Panc1 (cell line): ENCODE results near the gene IL22. TPM values are rescaled to one million over a fixed set of nuclear protein-coding genes. Genes with fewer than 3 reads are reported as not detected.

Experiments
- ATAC-seq: fragments of 200-7000 bp; cut with Tn5 transposase; 2 replicates; pipeline ENCODE4 v1.9.1; 2020; ENCODE audit warnings: mild to moderate bottlenecking, moderate library complexity
- BruUV-seq: library from RNA; stranded (reverse); fragments of 400-500 nt; replicated peaks from 2 replicates; lab custom pipeline; 2021; lab: Mats Ljungman, UMichigan
- CTCF ChIA-PET: fragments of 300-600 bp; sonication (Branson Sonifier 250); formaldehyde crosslinking; loops from one replicate; lab custom pipeline; 2022; ENCODE audit warnings: antibody characterized with exemption; lab: Charles Lee
- POLR2A ChIA-PET: fragments of 300-600 bp; sonication (Branson Sonifier 250); formaldehyde crosslinking; loops from one replicate; lab custom pipeline; 2022; ENCODE audit warnings: antibody characterized with exemption; lab: Charles Lee
- DNase-seq: peaks from one replicate; pipeline ENCODE4 v3.0.0-alpha.2; 2010; ENCODE audit warnings: low read depth, low spot score
- H3K27ac ChIP-seq: 2 replicates; pipeline ENCODE4 v1.5.1; 2011; ENCODE audit warnings: mild to moderate bottlenecking, low read length, inconsistent platforms
- H3K27me3 ChIP-seq: fragments of 200-500 bp; sonication (Bioruptor generic); 2 replicates; pipeline ENCODE4 v1.6.0; 2014; ENCODE audit warnings: low read length, inconsistent platforms; ENCODE audit not compliant: control insufficient read depth, insufficient read depth
- H3K36me3 ChIP-seq: fragments of 200-500 bp; sonication (Bioruptor generic); 2 replicates; pipeline ENCODE4 v1.5.1; 2014; ENCODE audit warnings: inconsistent platforms, mild to moderate bottlenecking, low read length, moderate library complexity; ENCODE audit not compliant: control insufficient read depth, insufficient read depth
- H3K4me1 ChIP-seq: 2 replicates; pipeline ENCODE4 v1.5.1; 2011; ENCODE audit warnings: inconsistent platforms, mild to moderate bottlenecking, low read length, moderate library complexity; ENCODE audit not compliant: control insufficient read depth, insufficient read depth
- H3K4me3 ChIP-seq, 2 experiments: 2 replicates each; pipeline ENCODE4 v1.5.1; 2011 to 2012; ENCODE audit warnings: low read depth in 2 of 2, low read length in 2 of 2, mild to moderate bottlenecking in 2 of 2, inconsistent platforms in 1 of 2, moderate library complexity in 1 of 2
- H3K9me3 ChIP-seq: fragments of 200-500 bp; sonication (Bioruptor generic); 2 replicates; pipeline ENCODE4 v1.5.1; 2014; ENCODE audit warnings: low read depth, mild to moderate bottlenecking, inconsistent platforms, low read length, moderate library complexity; ENCODE audit not compliant: control insufficient read depth, insufficient read depth
- CTCF ChIP-seq: fragments of 450-650 bp; IDR thresholded peaks from 2 replicates; pipeline ENCODE4 v1.5.1; 2017; ENCODE audit warnings: mild to moderate bottlenecking
- POLR2AphosphoS5 ChIP-seq: IDR thresholded peaks from 2 replicates; pipeline ENCODE4 v1.6.1; 2012; ENCODE audit warnings: mild to moderate bottlenecking, low read depth, low read length, moderate library complexity
- REST ChIP-seq, 2 experiments: IDR thresholded peaks; 2 replicates each; pipeline ENCODE4 v1.6.1; 2011 to 2012; ENCODE audit warnings: low read depth in 2 of 2, control low read depth in 1 of 2, low read length in 1 of 2, mild to moderate bottlenecking in 1 of 2, moderate library complexity in 1 of 2; ENCODE audit not compliant: insufficient read depth in 1 of 2
- SIN3A ChIP-seq: IDR thresholded peaks from 2 replicates; pipeline ENCODE4 v1.6.1; 2012; ENCODE audit warnings: low read depth, mild to moderate bottlenecking, low read length, moderate library complexity, borderline replicate concordance; ENCODE audit not compliant: insufficient read depth
- TCF7L2 ChIP-seq: IDR thresholded peaks from 2 replicates; pipeline ENCODE4 v1.6.1; 2011; ENCODE audit warnings: mild to moderate bottlenecking, low read depth, low read length, inconsistent platforms
- in situ Hi-C: cut with HindIII; loops from 2 replicates; pipeline ENCODE4 v1.10.0; 2016; ENCODE audit warnings: low sequenced_read_pairs, low pct_unique_long_range_greater_than_20kb
- intact Hi-C: fragments of 100-400 bp; cut with micrococcal nuclease; formaldehyde crosslinking; loops from one replicate; pipeline ENCODE4 v1.10.0; 2022; ENCODE audit not compliant: unreplicated experiment
- total RNA-seq: library from RNA; stranded (reverse); gene quantifications from one replicate; pipeline ENCODE4 v1.2.1, GENCODE V29; 2021; ENCODE audit not compliant: unreplicated experiment

IL22 gene
- total RNA-seq, 1 experiment from 2014 or later: not detected

GRCh38 chr12:68260153-68260552 is 6.7 kb upstream of the IL22 start:
- no peak for ATAC-seq
- no peaks in the 10 kb centered on the region for H3K4me1 ChIP-seq
- no peak overlapping the region for H3K4me3 ChIP-seq
- TF ChIP-seq CTCF (no peak), SIN3A (no peak), REST (IDR thresholded peaks at IDR 0.05; ENCODE audit: insufficient read depth in 1 of 2, low read depth in 2 of 2, low read length in 1 of 2) (no peak), POLR2AphosphoS5 (no peak), TCF7L2 (no peak)
- ChIA-PET CTCF (no interaction called here), POLR2A (no interaction called here)
- no peak for DNase-seq
- H3K36me3 ChIP-seq: no peaks in the 10 kb centered on the region
- in situ Hi-C loops (no loop called here), intact Hi-C loops (no loop called here)
- no peaks in the 10 kb centered on the region for H3K9me3 ChIP-seq
- no peaks in the 10 kb centered on the region for H3K27me3 ChIP-seq
- BruUV-seq: no TSS peak
- H3K27ac ChIP-seq: no peak overlapping the region

- DNase-seq (peak; percentile 43), ATAC-seq (peak; percentile 48; the same call in 1 of the 2 replicates)
- ChIA-PET CTCF (no interaction called here), POLR2A (no interaction called here)
- Histone ChIP-seq H3K27me3 (no peaks in the 10 kb centered on the region), H3K9me3 (no peaks in the 10 kb centered on the region), H3K36me3 (no peaks in the 10 kb centered on the region), H3K27ac (no peak overlapping the region), H3K4me3 (no peak overlapping the region), H3K4me1 (no peaks in the 10 kb centered on the region)
- no peak for TF ChIP-seq REST (IDR thresholded peaks at IDR 0.05; ENCODE audit: insufficient read depth in 1 of 2, low read depth in 2 of 2, low read length in 1 of 2)
- no peak for TF ChIP-seq POLR2AphosphoS5
- no peak for TF ChIP-seq TCF7L2
- TF ChIP-seq SIN3A: no peak
- no peak for TF ChIP-seq CTCF
- intact Hi-C loops: no loop called here
- no TSS peak for BruUV-seq
- in situ Hi-C loops: no loop called here
These were observed 6.0 kb upstream of the IL22 start for GRCh38 chr12:68259318-68259940.
